CD4-positive, alpha-beta T cell treated with Interleukin-12 subunit alpha and Interleukin-12 subunit beta, for 1 hour (primary cell): ENCODE measurements around the gene PNRC2.
"Not testable (repeated sequence)": the region's sequence is repeated elsewhere in the genome, so short reads cannot be mapped to it uniquely, and the experiment has no call there.

Experiments
- DNase-seq: peaks from one replicate; pipeline ENCODE4 v3.0.0-alpha.2; 2020

PNRC2 gene

GRCh38 chr1:23957096-23957495 lies 2.5 kb upstream of the PNRC2 start:
- no peak for DNase-seq

- not testable (repeated sequence) for DNase-seq
Observed at GRCh38 chr1:23958040-23958809, 1.4 kb upstream of the PNRC2 start.

- peak; percentile 93 for DNase-seq
Observed at GRCh38 chr1:23958810-23959460, 693 bp upstream of the PNRC2 start.

GRCh38 chr1:23960291-23961020 lies 828 bp downstream of the PNRC2 start:
- DNase-seq: no peak

- DNase-seq: no peak
Observed at GRCh38 chr1:23963617-23964234, 4.1 kb downstream of the PNRC2 start.

GRCh38 chr1:23964235-23964668 lies 4.6 kb downstream of the PNRC2 start:
- DNase-seq: no peak

- DNase-seq: no peak
Observed at GRCh38 chr1:23964790-23965740, 5.4 kb downstream of the PNRC2 start.

- DNase-seq: no peak
Observed at GRCh38 chr1:23966973-23967493, 7.4 kb downstream of the PNRC2 start.

GRCh38 chr1:23967871-23968270 lies 8.2 kb downstream of the PNRC2 start:
- DNase-seq: no peak

- peak; percentile 26 for DNase-seq
Observed at GRCh38 chr1:23977187-23977853, 17.7 kb downstream of the PNRC2 start.

GRCh38 chr1:23977854-23978191 lies 18.2 kb downstream of the PNRC2 start:
- no peak for DNase-seq

GRCh38 chr1:23978805-23979204 lies 19.2 kb downstream of the PNRC2 start:
- no peak for DNase-seq

- DNase-seq: no peak
Observed at GRCh38 chr1:23979387-23979880, 19.8 kb downstream of the PNRC2 start.

GRCh38 chr1:23979881-23980727 lies 20.5 kb downstream of the PNRC2 start, which contains the start of gene SRSF10:
SRSF10 (minus strand) TSS chr1:23980327; CDS start chr1:23980255, 72 bp downstream.
- DNase-seq: peak; percentile 99

- peak; percentile 36 for DNase-seq
Observed at GRCh38 chr1:23980728-23981070, 21.1 kb downstream of the PNRC2 start.

- DNase-seq: no peak
Observed at GRCh38 chr1:23984417-23985186, 25.0 kb downstream of the PNRC2 start.

GRCh38 chr1:23987038-23987437 lies 27.4 kb downstream of the PNRC2 start:
- not testable (repeated sequence) for DNase-seq

GRCh38 chr1:23989263-23989662 lies 29.6 kb downstream of the PNRC2 start:
- DNase-seq: no peak

GRCh38 chr1:23992011-23992410 lies 32.4 kb downstream of the PNRC2 start:
- DNase-seq: not testable (repeated sequence)
